GM23338 (cell line): ENCODE data around the gene DBH. TPM values are rescaled to one million over a fixed set of nuclear protein-coding genes. Genes with fewer than 3 reads are reported as not detected.

Experiments
- ATAC-seq: fragments of 200-7000 bp; cut with Tn5 transposase; 3 replicates; pipeline ENCODE4 v1.9.1; 2020
- DNase-seq: peaks from one replicate; pipeline ENCODE4 v3.0.0-alpha.2; 2015; ENCODE audit warnings: low spot score
- H2AFZ ChIP-seq: fragments of 200-600 bp; sonication (generic); 2 replicates; pipeline ENCODE4 v1.8.0; 2016; ENCODE audit warnings: antibody characterized with exemption, mild to moderate bottlenecking, moderate library complexity
- H3F3A ChIP-seq: fragments of 200-600 bp; sonication (generic); replicated peaks from 2 replicates; pipeline ENCODE4 v1.8.0; 2017; ENCODE audit warnings: antibody characterized with exemption, mixed run types, low read depth
- H3K27ac ChIP-seq: fragments of 200-600 bp; sonication (generic); 2 replicates; pipeline ENCODE4 v1.6.1; 2016; ENCODE audit warnings: low read depth
- H3K27me3 ChIP-seq: fragments of 200-600 bp; sonication (generic); 2 replicates; pipeline ENCODE4 v1.8.0; 2016; ENCODE audit warnings: mild to moderate bottlenecking, mixed run types, moderate library complexity; ENCODE audit not compliant: insufficient read depth
- H3K36me3 ChIP-seq: fragments of 200-600 bp; sonication (generic); 2 replicates; pipeline ENCODE4 v1.8.0; 2016; ENCODE audit warnings: mild to moderate bottlenecking; ENCODE audit not compliant: insufficient read depth
- H3K4me1 ChIP-seq: fragments of 200-600 bp; sonication (generic); 2 replicates; pipeline ENCODE4 v1.8.0; 2016; ENCODE audit warnings: mild to moderate bottlenecking, moderate library complexity; ENCODE audit not compliant: insufficient read depth
- H3K4me2 ChIP-seq: fragments of 200-600 bp; sonication (generic); 2 replicates; pipeline ENCODE4 v1.7.1; 2017; ENCODE audit warnings: mixed run types
- H3K4me3 ChIP-seq: fragments of 200-600 bp; sonication (generic); 2 replicates; pipeline ENCODE4 v1.6.1; 2016; ENCODE audit warnings: mixed run types
- H3K79me2 ChIP-seq: fragments of 200-600 bp; sonication (generic); replicated peaks from 2 replicates; pipeline ENCODE4 v1.8.0; 2017; ENCODE audit warnings: mild to moderate bottlenecking; ENCODE audit not compliant: insufficient read depth
- H3K9me2 ChIP-seq: fragments of 200-600 bp; sonication (generic); 2 replicates; pipeline ENCODE4 v1.8.0; 2017; ENCODE audit not compliant: insufficient read depth
- H4K20me1 ChIP-seq: fragments of 200-600 bp; sonication (generic); replicated peaks from 2 replicates; pipeline ENCODE4 v1.8.0; 2017; ENCODE audit warnings: mild to moderate bottlenecking; ENCODE audit not compliant: insufficient read depth
- H3K27ac Mint-ChIP-seq: 2 replicates; pipeline ENCODE4 v1.8.0; 2020; ENCODE audit warnings: inconsistent platforms, mild to moderate bottlenecking, moderate library complexity, mixed read lengths
- H3K27me3 Mint-ChIP-seq: 3 replicates; pipeline ENCODE4 v1.8.0; 2022; ENCODE audit warnings: low read depth, mild to moderate bottlenecking, moderate library complexity, mixed read lengths, inconsistent platforms; ENCODE audit not compliant: insufficient read depth, poor library complexity
- H3K36me3 Mint-ChIP-seq: 3 replicates; pipeline ENCODE4 v1.8.0; 2021; ENCODE audit warnings: low read depth, mild to moderate bottlenecking, inconsistent platforms, moderate library complexity, mixed read lengths
- H3K4me1 Mint-ChIP-seq: 3 replicates; pipeline ENCODE4 v1.8.0; 2020; ENCODE audit warnings: mild to moderate bottlenecking, inconsistent platforms, mixed read lengths
- H3K4me3 Mint-ChIP-seq: 3 replicates; pipeline ENCODE4 v1.8.0; 2021; ENCODE audit warnings: moderate library complexity, mild to moderate bottlenecking, inconsistent platforms, mixed read lengths
- H3K9me3 Mint-ChIP-seq: 3 replicates; pipeline ENCODE4 v1.8.0; 2020; ENCODE audit warnings: moderate library complexity, mild to moderate bottlenecking, inconsistent platforms, mixed read lengths
- CREB1 ChIP-seq: fragments of 250-450 bp; sonication (Bioruptor Pico); IDR thresholded peaks from 2 replicates; pipeline ENCODE4 v1.5.0; 2020; ENCODE audit warnings: low read depth, mild to moderate bottlenecking, moderate library complexity
- EZH2 ChIP-seq: fragments of 200-600 bp; sonication (generic); IDR thresholded peaks from one replicate; pipeline ENCODE4 v1.8.0; 2017; ENCODE audit warnings: antibody characterized with exemption, mild to moderate bottlenecking, low read depth; ENCODE audit not compliant: unreplicated experiment
- EZH2phosphoT487 ChIP-seq: fragments of 200-600 bp; sonication (generic); IDR thresholded peaks from one replicate; pipeline ENCODE4 v1.8.1; 2018; ENCODE audit warnings: antibody characterized with exemption; ENCODE audit not compliant: unreplicated experiment
- JUNB ChIP-seq: IDR thresholded peaks from one replicate; pipeline ENCODE4 v1.6.1; 2016; ENCODE audit warnings: antibody characterized with exemption; ENCODE audit not compliant: unreplicated experiment
- POLR2AphosphoS5 ChIP-seq: IDR thresholded peaks from 2 replicates; pipeline ENCODE4 v1.6.1; 2016; ENCODE audit warnings: antibody characterized with exemption, low read depth
- STAT1 ChIP-seq: IDR thresholded peaks from one replicate; pipeline ENCODE4 v1.6.1; 2016; ENCODE audit warnings: antibody characterized with exemption; ENCODE audit not compliant: unreplicated experiment
- ZNF114 ChIP-seq: fragments of 250-450 bp; sonication (Bioruptor Pico); IDR thresholded peaks from 2 replicates; pipeline ENCODE4 v1.5.0; 2020; ENCODE audit warnings: mild to moderate bottlenecking, moderate library complexity
- polyA plus RNA-seq: library from polyadenylated mRNA; unstranded; fragments of >200 nt; fragmentation: Nextera tagmentation; extraction: Ambion mirVana; gene quantifications from 2 replicates; pipeline ENCODE4 v1.2.1, GENCODE V29; 2016
- total RNA-seq: library from RNA; depleted of rRNA; stranded (reverse); fragments of >200 nt; shearing (Covaris generic); gene quantifications from 2 replicates; pipeline ENCODE4 v1.2.3, GENCODE V29; 2014
- TF ChIP-seq, protein P1 (sequence below): IDR thresholded peaks from one replicate; pipeline ENCODE4 v1.6.1; 2018; ENCODE audit warnings: antibody characterized with exemption; ENCODE audit not compliant: unreplicated experiment
- TF ChIP-seq, protein P2 (sequence below), 2 experiments: fragments of 200-600 bp in 1 of 2; sonication (generic) in 1 of 2; conservative IDR thresholded peaks; 2 replicates each; pipeline versions ENCODE4 v1.5.1 to v1.6.1; 2016 to 2017; ENCODE audit warnings: antibody characterized with exemption in 2 of 2, low read depth in 2 of 2, mild to moderate bottlenecking in 2 of 2, moderate library complexity in 1 of 2
- TF ChIP-seq, protein P3 (sequence below): fragments of 250-450 bp; sonication (Bioruptor Pico); IDR thresholded peaks from 2 replicates; pipeline ENCODE4 v1.5.0; 2020; ENCODE audit warnings: mild to moderate bottlenecking, moderate library complexity

The DBH gene
- total and polyA plus RNA-seq, 2 experiments from 2014 or later, result 0.08 to 0.24 TPM

DNA sequence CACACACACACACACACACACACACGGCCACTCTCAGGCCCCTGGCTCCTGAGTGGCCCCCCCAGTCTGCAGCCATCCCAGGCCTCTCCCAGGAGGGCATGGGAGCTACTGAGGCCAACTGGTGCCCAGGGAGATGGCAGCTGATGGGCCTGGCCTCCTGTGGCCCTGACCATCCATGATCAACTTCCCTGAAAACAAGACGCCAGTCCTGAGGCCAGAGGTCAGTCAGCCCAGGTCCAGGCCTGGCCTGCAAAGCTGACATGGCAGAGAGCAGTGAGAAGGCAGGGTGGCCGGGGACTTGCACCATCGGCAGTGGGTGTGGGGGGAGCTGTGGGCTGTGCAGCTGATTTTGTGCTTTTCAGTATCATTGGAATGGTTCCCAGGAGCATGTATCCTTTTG, 55.0 kb downstream of the DBH start:
- H3K4me3 Mint-ChIP-seq, result no peak overlapping the region
- Histone ChIP-seq H2AFZ (no peak overlapping the region), H3K4me3 (no peak overlapping the region), H3K4me1 (no peaks in the 10 kb centered on the region), H3K79me2 (no peaks in the 10 kb centered on the region), H3K4me2 (no peak overlapping the region), H3K27me3 (no peaks in the 10 kb centered on the region), H3K27ac (no peak overlapping the region), H3F3A (no peaks in the 10 kb centered on the region), H3K36me3 (no peaks in the 10 kb centered on the region), H4K20me1 (no peaks in the 10 kb centered on the region), H3K9me2 (no peaks in the 10 kb centered on the region)
- TF ChIP-seq, protein P1, sequence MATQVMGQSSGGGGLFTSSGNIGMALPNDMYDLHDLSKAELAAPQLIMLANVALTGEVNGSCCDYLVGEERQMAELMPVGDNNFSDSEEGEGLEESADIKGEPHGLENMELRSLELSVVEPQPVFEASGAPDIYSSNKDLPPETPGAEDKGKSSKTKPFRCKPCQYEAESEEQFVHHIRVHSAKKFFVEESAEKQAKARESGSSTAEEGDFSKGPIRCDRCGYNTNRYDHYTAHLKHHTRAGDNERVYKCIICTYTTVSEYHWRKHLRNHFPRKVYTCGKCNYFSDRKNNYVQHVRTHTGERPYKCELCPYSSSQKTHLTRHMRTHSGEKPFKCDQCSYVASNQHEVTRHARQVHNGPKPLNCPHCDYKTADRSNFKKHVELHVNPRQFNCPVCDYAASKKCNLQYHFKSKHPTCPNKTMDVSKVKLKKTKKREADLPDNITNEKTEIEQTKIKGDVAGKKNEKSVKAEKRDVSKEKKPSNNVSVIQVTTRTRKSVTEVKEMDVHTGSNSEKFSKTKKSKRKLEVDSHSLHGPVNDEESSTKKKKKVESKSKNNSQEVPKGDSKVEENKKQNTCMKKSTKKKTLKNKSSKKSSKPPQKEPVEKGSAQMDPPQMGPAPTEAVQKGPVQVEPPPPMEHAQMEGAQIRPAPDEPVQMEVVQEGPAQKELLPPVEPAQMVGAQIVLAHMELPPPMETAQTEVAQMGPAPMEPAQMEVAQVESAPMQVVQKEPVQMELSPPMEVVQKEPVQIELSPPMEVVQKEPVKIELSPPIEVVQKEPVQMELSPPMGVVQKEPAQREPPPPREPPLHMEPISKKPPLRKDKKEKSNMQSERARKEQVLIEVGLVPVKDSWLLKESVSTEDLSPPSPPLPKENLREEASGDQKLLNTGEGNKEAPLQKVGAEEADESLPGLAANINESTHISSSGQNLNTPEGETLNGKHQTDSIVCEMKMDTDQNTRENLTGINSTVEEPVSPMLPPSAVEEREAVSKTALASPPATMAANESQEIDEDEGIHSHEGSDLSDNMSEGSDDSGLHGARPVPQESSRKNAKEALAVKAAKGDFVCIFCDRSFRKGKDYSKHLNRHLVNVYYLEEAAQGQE, result no peak
- TF ChIP-seq POLR2AphosphoS5, result no peak
- TF ChIP-seq, protein P2, sequence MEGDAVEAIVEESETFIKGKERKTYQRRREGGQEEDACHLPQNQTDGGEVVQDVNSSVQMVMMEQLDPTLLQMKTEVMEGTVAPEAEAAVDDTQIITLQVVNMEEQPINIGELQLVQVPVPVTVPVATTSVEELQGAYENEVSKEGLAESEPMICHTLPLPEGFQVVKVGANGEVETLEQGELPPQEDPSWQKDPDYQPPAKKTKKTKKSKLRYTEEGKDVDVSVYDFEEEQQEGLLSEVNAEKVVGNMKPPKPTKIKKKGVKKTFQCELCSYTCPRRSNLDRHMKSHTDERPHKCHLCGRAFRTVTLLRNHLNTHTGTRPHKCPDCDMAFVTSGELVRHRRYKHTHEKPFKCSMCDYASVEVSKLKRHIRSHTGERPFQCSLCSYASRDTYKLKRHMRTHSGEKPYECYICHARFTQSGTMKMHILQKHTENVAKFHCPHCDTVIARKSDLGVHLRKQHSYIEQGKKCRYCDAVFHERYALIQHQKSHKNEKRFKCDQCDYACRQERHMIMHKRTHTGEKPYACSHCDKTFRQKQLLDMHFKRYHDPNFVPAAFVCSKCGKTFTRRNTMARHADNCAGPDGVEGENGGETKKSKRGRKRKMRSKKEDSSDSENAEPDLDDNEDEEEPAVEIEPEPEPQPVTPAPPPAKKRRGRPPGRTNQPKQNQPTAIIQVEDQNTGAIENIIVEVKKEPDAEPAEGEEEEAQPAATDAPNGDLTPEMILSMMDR (conservative IDR thresholded peaks at IDR 0.05; ENCODE audit: low read depth in 2 of 2), result no peak
- no peak for TF ChIP-seq EZH2
- TF ChIP-seq CREB1 (CRISPR knock-in tag), result no peak
- TF ChIP-seq ZNF114, result no peak
- TF ChIP-seq JUNB, result no peak
- TF ChIP-seq EZH2phosphoT487, result no peak
- TF ChIP-seq, protein P3, sequence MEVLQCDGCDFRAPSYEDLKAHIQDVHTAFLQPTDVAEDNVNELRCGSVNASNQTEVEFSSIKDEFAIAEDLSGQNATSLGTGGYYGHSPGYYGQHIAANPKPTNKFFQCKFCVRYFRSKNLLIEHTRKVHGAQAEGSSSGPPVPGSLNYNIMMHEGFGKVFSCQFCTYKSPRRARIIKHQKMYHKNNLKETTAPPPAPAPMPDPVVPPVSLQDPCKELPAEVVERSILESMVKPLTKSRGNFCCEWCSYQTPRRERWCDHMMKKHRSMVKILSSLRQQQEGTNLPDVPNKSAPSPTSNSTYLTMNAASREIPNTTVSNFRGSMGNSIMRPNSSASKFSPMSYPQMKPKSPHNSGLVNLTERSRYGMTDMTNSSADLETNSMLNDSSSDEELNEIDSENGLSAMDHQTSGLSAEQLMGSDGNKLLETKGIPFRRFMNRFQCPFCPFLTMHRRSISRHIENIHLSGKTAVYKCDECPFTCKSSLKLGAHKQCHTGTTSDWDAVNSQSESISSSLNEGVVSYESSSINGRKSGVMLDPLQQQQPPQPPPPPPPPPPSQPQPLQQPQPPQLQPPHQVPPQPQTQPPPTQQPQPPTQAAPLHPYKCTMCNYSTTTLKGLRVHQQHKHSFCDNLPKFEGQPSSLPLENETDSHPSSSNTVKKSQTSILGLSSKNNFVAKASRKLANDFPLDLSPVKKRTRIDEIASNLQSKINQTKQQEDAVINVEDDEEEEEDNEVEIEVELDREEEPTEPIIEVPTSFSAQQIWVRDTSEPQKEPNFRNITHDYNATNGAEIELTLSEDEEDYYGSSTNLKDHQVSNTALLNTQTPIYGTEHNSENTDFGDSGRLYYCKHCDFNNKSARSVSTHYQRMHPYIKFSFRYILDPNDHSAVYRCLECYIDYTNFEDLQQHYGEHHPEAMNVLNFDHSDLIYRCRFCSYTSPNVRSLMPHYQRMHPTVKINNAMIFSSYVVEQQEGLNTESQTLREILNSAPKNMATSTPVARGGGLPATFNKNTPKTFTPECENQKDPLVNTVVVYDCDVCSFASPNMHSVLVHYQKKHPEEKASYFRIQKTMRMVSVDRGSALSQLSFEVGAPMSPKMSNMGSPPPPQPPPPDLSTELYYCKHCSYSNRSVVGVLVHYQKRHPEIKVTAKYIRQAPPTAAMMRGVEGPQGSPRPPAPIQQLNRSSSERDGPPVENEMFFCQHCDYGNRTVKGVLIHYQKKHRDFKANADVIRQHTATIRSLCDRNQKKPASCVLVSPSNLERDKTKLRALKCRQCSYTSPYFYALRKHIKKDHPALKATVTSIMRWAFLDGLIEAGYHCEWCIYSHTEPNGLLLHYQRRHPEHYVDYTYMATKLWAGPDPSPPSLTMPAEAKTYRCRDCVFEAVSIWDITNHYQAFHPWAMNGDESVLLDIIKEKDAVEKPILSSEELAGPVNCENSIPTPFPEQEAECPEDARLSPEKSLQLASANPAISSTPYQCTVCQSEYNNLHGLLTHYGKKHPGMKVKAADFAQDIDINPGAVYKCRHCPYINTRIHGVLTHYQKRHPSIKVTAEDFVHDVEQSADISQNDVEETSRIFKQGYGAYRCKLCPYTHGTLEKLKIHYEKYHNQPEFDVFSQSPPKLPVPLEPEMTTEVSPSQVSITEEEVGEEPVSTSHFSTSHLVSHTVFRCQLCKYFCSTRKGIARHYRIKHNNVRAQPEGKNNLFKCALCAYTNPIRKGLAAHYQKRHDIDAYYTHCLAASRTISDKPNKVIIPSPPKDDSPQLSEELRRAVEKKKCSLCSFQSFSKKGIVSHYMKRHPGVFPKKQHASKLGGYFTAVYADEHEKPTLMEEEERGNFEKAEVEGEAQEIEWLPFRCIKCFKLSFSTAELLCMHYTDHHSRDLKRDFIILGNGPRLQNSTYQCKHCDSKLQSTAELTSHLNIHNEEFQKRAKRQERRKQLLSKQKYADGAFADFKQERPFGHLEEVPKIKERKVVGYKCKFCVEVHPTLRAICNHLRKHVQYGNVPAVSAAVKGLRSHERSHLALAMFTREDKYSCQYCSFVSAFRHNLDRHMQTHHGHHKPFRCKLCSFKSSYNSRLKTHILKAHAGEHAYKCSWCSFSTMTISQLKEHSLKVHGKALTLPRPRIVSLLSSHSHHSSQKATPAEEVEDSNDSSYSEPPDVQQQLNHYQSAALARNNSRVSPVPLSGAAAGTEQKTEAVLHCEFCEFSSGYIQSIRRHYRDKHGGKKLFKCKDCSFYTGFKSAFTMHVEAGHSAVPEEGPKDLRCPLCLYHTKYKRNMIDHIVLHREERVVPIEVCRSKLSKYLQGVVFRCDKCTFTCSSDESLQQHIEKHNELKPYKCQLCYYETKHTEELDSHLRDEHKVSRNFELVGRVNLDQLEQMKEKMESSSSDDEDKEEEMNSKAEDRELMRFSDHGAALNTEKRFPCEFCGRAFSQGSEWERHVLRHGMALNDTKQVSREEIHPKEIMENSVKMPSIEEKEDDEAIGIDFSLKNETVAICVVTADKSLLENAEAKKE (CRISPR knock-in tag), result no peak
- TF ChIP-seq STAT1, result no peak
- DNase-seq (no peak), ATAC-seq (no peak)
- no peak overlapping the region for H3K27ac Mint-ChIP-seq
- peaks cover 13% of the 10 kb centered on the region for H3K4me1 Mint-ChIP-seq
- no peaks in the 10 kb centered on the region; the same call in 2 of the 3 replicates for H3K36me3 Mint-ChIP-seq
- H3K27me3 Mint-ChIP-seq, result peaks cover 11% of the 10 kb centered on the region
- no peaks in the 10 kb centered on the region for H3K9me3 Mint-ChIP-seq
